T-helper 17 cell (primary cell): ENCODE results near the gene SRSF5. TPM values are rescaled to one million over a fixed set of nuclear protein-coding genes. Genes with fewer than 3 reads are reported as not detected.

Source experiments
- ATAC-seq: fragments of 150-1000 bp; cut with Tn5 transposase; 2 replicates; pipeline ENCODE4 v1.10.0; 2021; ENCODE audit warnings: mild to moderate bottlenecking, moderate library complexity
- DNase-seq, 3 donors: peaks; one replicate each; pipeline versions ENCODE4 v3.0.0 to v3.0.0-alpha.2; 2020 to 2021
- H3K9me3 ChIP-seq: one replicate; pipeline ENCODE4 v1.7.0; 2013; ENCODE audit warnings: low read length, mild to moderate bottlenecking; ENCODE audit not compliant: control insufficient read depth, poor library complexity, severe bottlenecking
- H3K27ac Mint-ChIP-seq: one replicate; pipeline ENCODE4 v1.8.0; 2022; ENCODE audit warnings: mild to moderate bottlenecking, moderate library complexity, mixed read lengths
- H3K27me3 Mint-ChIP-seq: one replicate; pipeline ENCODE4 v1.8.0; 2022; ENCODE audit warnings: mixed read lengths
- H3K36me3 Mint-ChIP-seq: one replicate; pipeline ENCODE4 v1.8.0; 2022; ENCODE audit warnings: low read depth, mixed read lengths
- H3K4me1 Mint-ChIP-seq: one replicate; pipeline ENCODE4 v1.8.0; 2022; ENCODE audit warnings: mild to moderate bottlenecking, mixed read lengths
- H3K4me3 Mint-ChIP-seq: one replicate; pipeline ENCODE4 v1.8.0; 2022; ENCODE audit warnings: mild to moderate bottlenecking, moderate library complexity, mixed read lengths
- total RNA-seq, 4 donors: library from RNA in 2 of 4; stranded (reverse) in 2 of 4; gene quantifications; one replicate each; pipeline ENCODE4 v1.2.3 and lab custom pipeline; 2022 to 2026

The SRSF5 gene
- total RNA-seq, 2 donors from 2014 or later = 1,334 to 1,459 TPM

DNA sequence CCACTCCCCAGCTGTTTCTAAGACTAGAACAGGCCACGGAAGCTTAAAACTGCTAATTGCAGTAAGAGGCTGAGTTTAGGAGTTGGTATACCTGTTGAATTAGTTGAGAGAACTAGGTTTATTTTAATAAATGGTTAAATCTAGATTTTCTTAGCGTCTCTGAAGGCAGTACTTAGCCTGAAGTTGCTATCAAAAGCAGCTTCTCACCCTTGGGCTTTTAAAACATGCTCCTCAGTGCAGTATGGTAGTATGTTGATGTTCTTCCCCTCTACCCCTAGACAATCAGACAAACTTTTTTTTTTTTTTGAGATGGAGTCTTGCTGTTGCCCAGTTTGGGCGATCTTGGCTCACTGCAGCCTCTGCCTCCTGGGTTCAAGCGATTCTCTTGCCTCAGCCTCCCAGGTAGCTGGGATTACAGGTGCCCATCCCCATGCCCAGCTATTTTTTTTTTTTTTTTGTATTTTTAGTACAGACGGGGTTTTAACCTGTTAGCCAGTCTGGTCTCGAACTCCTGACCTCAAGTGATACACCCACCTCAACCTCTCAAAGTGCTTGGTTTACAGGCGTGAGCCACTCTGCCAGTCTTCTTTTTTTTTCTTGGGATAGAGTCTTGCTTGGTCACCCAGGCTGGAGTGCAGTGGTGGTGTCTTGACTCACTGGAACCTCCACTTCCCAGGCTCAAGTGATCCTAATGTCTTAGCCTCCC lies 6.8 kb downstream of the SRSF5 start:
- no peaks in the 10 kb centered on the region for H3K27me3 Mint-ChIP-seq
- peak overlapping the region; percentile 80 for H3K4me3 Mint-ChIP-seq
- peaks cover 65% of the 10 kb centered on the region for H3K4me1 Mint-ChIP-seq
- H3K9me3 ChIP-seq = no peaks in the 10 kb centered on the region
- DNase-seq (no peak), ATAC-seq (peak; percentile 20)
- H3K36me3 Mint-ChIP-seq = peaks cover 10% of the 10 kb centered on the region
- H3K27ac Mint-ChIP-seq = peak overlapping the region; percentile 100

DNA sequence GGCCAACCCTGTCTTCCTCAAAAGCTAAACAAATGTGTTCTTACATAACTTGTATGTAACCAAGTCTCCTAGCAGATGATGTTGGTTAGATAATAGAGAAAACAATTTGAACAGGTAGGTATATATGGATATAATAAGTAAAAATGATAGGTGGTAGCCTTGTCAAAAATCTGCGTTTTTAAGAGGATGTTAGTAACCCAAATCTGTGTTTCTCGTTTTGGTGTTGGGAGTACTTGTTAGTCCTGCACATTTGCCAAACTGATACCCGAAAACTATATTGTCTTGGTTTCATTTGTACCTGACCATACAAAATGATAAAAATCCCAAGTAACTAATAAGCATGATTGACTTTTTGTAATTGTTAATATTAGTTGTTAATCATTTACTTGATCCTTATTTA lies 8.1 kb downstream of the SRSF5 start:
- no peaks in the 10 kb centered on the region for H3K9me3 ChIP-seq
- peak overlapping the region; percentile 61 for H3K4me3 Mint-ChIP-seq
- peaks cover 13% of the 10 kb centered on the region for H3K36me3 Mint-ChIP-seq
- peaks cover 59% of the 10 kb centered on the region for H3K4me1 Mint-ChIP-seq
- DNase-seq (no peak), ATAC-seq (no peak)
- H3K27me3 Mint-ChIP-seq = no peaks in the 10 kb centered on the region
- H3K27ac Mint-ChIP-seq = peak overlapping the region; percentile 100

DNA sequence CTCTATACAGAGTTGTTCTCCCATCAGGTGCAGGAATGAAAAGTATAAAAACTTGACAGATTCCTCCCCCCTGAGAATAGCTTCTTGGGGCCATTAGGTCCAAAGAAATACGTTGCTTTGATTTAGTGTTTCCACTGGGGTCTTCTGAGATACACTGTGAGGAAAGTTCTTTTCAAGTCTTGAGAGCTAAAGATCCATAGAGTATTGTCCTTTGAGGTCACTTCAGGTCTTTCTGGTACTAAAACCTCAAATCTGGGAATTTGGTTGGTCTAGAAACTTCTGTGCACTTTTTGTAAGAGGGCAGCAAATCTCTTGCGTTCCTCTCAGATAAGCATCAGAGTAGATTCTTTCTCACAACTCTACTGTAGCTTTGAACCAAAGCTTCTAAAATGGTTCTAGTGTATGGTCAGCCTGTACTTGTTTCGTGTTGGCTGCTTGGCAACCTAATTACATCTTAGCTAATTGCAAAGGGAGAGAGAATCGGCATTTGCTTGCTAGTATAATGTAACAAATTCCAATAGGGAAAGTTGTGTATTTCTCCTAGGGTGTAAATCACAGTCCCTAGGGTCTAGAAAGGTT lies 10.0 kb downstream of the SRSF5 start:
- DNase-seq (no peak), ATAC-seq (no peak)
- no peaks in the 10 kb centered on the region for H3K9me3 ChIP-seq
- Mint-ChIP-seq H3K4me3 (peak overlapping the region; percentile 68), H3K27ac (peak overlapping the region; percentile 57), H3K27me3 (no peaks in the 10 kb centered on the region), H3K4me1 (peaks cover 59% of the 10 kb centered on the region), H3K36me3 (peaks cover 8% of the 10 kb centered on the region)

DNA sequence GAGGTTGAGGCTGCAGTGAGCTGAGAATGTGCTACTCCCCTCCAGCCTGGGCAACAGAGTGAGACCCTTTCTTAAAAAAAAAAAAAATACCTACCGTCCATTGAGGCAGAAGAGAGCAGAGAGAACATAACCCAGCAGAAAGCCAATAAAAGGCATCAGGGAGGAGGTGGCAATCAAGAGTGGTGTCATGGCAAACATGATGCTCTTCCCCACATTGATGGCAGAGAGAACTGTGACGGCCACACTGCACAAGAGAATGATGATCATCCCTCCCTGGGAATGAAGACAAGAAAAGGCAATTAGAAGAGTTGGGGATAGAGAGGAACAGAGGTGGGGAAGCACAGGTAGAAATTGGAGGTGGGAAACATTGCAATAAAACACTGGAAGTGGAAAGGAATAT lies 12.1 kb downstream of the SRSF5 start:
- peaks cover 44% of the 10 kb centered on the region for H3K4me1 Mint-ChIP-seq
- H3K4me3 Mint-ChIP-seq = peak overlapping the region; percentile 51
- H3K27me3 Mint-ChIP-seq = no peaks in the 10 kb centered on the region
- peak overlapping the region; percentile 57 for H3K27ac Mint-ChIP-seq
- ATAC-seq = no peak
- H3K36me3 Mint-ChIP-seq = peaks cover 6% of the 10 kb centered on the region
- no peaks in the 10 kb centered on the region for H3K9me3 ChIP-seq
- no peak for DNase-seq

DNA sequence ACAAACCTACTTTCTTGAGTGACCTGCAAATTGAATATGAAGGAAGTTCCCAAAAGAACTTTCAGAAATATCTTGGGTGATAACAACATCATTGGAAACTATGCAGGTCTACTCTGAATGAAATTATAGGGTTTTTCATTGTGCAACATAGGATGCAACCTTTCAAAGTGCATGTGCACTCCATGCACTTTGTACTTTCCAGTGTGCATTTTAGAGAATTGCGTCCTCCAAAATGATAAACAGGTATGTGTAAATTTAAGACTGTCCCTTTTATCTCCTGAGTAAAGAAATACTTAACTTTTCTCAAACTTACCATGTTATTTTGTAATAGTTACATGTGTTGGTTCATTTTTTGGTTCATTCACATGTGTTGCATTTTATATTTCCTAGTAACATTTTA lies 13.2 kb downstream of the SRSF5 start:
- Mint-ChIP-seq H3K4me1 (peaks cover 40% of the 10 kb centered on the region), H3K27me3 (no peaks in the 10 kb centered on the region), H3K27ac (no peak overlapping the region), H3K4me3 (no peak overlapping the region), H3K36me3 (peaks cover 4% of the 10 kb centered on the region)
- no peaks in the 10 kb centered on the region for H3K9me3 ChIP-seq
- no peak for DNase-seq
- no peak for ATAC-seq

DNA sequence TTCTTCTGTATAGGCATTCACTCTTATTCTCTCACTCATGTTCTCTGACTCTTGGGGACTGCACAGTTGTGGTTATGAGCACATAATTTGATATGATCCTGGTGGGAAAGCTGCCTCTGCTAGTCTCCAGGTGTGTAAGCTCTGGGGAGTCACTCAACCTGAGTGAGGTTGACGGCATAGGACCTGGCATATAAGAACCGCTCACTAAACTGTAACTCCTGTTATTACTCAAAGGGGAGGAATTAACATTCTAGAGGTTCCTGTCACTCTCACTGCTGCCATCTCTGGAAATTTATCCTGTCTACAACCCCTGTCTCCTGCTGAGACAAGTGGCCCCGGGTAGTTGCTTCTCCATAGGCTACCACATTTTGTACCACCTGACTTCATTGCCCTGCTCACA lies 14.0 kb downstream of the SRSF5 start:
- DNase-seq (no peak), ATAC-seq (no peak)
- Mint-ChIP-seq H3K36me3 (peaks cover 4% of the 10 kb centered on the region), H3K4me1 (peaks cover 34% of the 10 kb centered on the region), H3K4me3 (no peak overlapping the region), H3K27me3 (no peaks in the 10 kb centered on the region), H3K27ac (peak overlapping the region; percentile 32)
- H3K9me3 ChIP-seq = no peaks in the 10 kb centered on the region

DNA sequence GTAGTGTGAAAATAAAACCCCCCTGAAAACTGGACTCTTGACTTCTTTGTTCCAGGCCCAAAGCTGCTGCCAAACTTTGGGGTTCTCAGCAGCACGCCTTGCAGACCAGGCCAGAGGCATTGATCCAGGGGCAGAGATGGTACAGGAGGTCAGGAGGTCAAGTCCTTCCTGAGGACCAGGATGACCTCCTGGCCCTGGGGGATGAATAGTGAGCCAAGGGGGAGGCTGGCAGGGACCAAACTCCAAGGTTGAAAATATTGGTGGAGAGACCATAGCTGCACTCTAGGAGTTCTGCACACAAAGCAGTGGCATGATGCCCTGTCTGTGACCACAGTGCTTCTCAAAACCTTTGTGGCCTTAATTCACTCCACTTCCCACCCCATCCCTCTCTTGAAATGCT lies 18.0 kb downstream of the SRSF5 start:
- no peaks in the 10 kb centered on the region for H3K9me3 ChIP-seq
- Mint-ChIP-seq H3K27me3 (no peaks in the 10 kb centered on the region), H3K4me1 (peaks cover 10% of the 10 kb centered on the region), H3K36me3 (no peaks in the 10 kb centered on the region), H3K27ac (no peak overlapping the region), H3K4me3 (no peak overlapping the region)
- no peak for DNase-seq
- no peak for ATAC-seq

DNA sequence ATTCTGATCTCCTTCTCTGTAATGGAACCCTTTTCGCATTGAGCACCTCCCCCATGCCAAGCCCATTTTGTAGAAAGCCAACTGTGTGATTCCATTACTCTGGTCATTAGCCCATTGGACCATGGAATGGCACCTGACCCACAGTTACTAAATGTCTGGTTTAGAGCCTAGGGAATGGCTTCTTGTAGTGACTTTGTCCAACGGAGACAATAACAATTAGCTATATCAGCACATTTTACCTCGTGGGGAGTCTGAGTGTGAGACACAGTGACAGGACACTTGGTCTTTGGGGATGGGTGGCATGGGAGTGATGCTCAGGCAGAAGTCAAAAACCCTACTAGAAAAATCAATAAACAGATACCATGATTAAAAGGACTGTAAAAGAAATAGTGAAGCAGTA lies 19.7 kb downstream of the SRSF5 start:
- H3K27ac Mint-ChIP-seq = no peak overlapping the region
- peaks cover 2% of the 10 kb centered on the region for H3K4me1 Mint-ChIP-seq
- ATAC-seq (no peak), DNase-seq (no peak)
- H3K36me3 Mint-ChIP-seq = no peaks in the 10 kb centered on the region
- H3K9me3 ChIP-seq = no peaks in the 10 kb centered on the region
- H3K4me3 Mint-ChIP-seq = no peak overlapping the region
- H3K27me3 Mint-ChIP-seq = no peaks in the 10 kb centered on the region

DNA sequence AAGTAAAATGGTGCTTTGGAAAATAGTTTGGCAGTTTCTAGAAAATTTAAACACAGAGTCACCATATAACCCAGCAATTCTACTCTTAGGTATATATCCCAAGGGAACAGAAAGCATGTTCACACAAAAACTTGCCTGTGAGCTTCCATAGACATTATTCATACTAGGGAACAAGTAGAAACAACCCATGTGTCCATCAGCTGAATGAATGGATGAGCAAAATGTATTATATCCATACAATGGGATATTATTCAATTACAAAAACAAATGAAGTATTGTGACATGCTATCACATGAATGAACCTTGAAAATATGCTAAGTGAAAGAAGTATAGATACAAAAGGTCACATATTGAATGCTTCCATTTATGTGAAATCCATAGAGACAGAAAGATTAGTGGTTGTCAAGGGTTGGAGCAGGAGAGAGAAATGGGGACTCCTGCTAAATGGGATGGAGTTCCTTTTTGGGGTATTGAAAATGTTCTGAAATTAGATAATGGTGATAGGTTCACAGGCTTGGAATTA lies 22.2 kb downstream of the SRSF5 start:
- peaks cover 2% of the 10 kb centered on the region for H3K36me3 Mint-ChIP-seq
- H3K27me3 Mint-ChIP-seq = no peaks in the 10 kb centered on the region
- ATAC-seq (no peak), DNase-seq (no peak)
- H3K9me3 ChIP-seq = no peaks in the 10 kb centered on the region
- no peak overlapping the region for H3K4me3 Mint-ChIP-seq
- H3K27ac Mint-ChIP-seq = no peak overlapping the region
- H3K4me1 Mint-ChIP-seq = no peaks in the 10 kb centered on the region

DNA sequence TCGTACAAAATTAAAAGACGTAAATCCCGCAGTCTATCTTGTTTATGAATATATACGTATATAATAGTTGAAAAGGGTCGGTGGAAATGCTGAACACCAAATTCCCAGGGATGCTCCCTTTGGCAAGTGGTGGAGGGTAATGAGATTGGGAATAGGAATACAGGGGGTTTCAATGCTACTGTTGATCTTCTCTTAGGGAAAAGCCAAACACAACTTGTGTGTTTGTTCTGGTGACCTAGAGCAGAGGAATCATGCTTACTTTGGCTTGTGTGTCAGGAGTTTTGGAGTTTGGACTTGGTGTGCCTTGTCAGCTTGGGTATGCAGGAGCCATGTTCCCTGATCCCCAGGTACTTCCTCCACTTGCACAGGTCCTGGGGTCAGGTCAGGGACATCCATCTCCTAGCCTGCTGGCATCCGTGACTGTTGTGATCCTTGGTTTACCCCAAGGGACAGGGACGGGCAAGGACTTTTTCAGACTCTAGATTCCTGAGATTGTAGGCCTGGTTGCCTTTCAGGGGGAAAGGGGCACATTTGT lies 26.0 kb downstream of the SRSF5 start:
- H3K4me1 Mint-ChIP-seq = peaks cover 3% of the 10 kb centered on the region
- no peak overlapping the region for H3K4me3 Mint-ChIP-seq
- DNase-seq (no peak), ATAC-seq (no peak)
- H3K9me3 ChIP-seq = no peaks in the 10 kb centered on the region
- H3K27ac Mint-ChIP-seq = no peak overlapping the region
- peaks cover 6% of the 10 kb centered on the region for H3K36me3 Mint-ChIP-seq
- H3K27me3 Mint-ChIP-seq = peaks cover 13% of the 10 kb centered on the region

DNA sequence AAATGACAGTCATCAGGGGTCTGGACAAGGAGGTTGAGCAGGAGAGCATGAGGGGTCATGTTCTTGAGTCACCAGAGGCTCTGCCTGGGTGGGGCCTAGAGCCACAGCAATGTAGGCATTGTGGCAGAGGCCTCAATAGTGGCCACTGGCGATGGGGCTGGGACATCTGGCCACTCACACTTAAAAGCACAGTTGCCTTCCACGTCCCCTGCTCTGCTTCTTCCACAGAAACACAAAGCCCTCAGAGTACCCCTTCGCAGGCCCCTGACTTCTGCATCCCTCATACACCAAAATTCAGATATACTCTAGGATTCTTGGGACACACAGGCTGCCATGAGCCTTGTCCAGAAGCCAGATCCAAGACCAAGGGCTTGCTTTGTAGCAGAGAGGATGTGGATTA lies 27.8 kb downstream of the SRSF5 start:
- Mint-ChIP-seq H3K4me1 (peaks cover 3% of the 10 kb centered on the region), H3K36me3 (peaks cover 10% of the 10 kb centered on the region), H3K27ac (no peak overlapping the region), H3K27me3 (peaks cover 23% of the 10 kb centered on the region), H3K4me3 (no peak overlapping the region)
- no peaks in the 10 kb centered on the region for H3K9me3 ChIP-seq
- DNase-seq = no peak
- ATAC-seq = no peak

DNA sequence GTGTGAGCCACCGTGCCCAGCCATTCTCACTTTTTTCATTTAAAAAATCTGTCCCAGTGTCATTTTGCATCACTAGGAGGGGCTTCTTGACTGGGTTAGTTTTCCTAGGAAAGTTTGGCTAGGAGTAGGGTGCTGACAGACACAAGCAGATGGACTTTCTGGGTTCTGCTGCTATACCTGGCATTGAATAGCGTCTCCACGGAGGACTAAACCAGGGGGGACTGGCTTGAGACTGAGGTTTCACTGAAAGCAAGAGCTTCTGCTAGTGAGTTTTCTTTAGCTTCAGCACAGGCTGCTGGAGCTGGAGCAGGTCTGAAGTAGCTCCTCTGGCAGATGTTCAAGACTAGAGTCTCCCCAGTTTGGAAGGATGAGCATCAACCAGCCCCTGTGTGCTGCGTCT lies 28.7 kb downstream of the SRSF5 start:
- no peak overlapping the region for H3K27ac Mint-ChIP-seq
- H3K4me3 Mint-ChIP-seq = no peak overlapping the region
- H3K27me3 Mint-ChIP-seq = peaks cover 27% of the 10 kb centered on the region
- H3K4me1 Mint-ChIP-seq = peaks cover 3% of the 10 kb centered on the region
- no peak for DNase-seq
- H3K36me3 Mint-ChIP-seq = peaks cover 13% of the 10 kb centered on the region
- no peaks in the 10 kb centered on the region for H3K9me3 ChIP-seq
- ATAC-seq = no peak

DNA sequence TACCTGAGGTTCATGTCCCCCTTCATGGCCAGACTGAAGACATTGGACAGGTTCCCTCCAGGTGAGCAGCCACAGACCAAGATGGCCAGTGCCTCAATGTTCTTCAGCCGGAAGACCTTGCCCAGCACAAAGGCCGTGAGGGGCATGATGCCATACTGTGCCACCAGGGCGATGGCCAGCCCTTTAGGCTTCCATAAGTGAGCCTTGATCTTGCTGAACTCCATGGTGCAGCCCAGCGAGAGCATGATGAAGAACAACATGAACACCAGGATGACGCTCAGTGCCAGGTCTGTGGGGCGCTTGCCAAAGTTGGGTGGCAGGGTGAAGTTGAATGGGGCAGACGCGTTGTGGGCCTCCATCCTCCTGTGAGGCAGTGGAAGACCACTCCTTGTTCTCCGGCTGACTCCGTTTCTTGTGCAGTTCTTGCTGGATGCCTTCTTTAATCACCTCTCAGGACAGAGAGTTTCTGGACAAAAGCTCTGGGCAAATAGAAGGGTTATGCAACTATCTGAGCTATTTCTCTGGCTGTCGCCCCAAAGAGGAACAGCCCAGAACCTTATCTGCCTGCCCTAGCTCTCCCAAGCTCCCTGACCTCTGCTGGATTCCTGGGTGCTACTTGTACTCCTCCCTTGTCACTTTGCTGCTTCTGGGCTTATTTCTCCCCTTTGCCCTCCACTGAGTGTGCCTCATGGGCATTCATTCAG lies 30.0 kb downstream of the SRSF5 start, which contains the start of gene SLC10A1:
Gene SLC10A1, minus strand, starts transcription at position 445 of the 704 bp plus-strand sequence. Its CDS starts 86 bp downstream, at position 359.
- H3K9me3 ChIP-seq = no peaks in the 10 kb centered on the region
- Mint-ChIP-seq H3K4me1 (peaks cover 3% of the 10 kb centered on the region), H3K4me3 (no peak within 1 kb of the TSS), H3K27ac (no peak within 1 kb of the TSS), H3K36me3 (peaks cover 13% of the 10 kb centered on the region), H3K27me3 (peaks cover 35% of the 10 kb centered on the region)
- DNase-seq (no peak), ATAC-seq (no peak)
